Esophagus squamous epithelium (tissue), 5 donors: ENCODE data around the gene JARID2. TPM values are rescaled to one million over a fixed set of nuclear protein-coding genes. Genes with fewer than 3 reads are reported as not detected.

Experiments
- DNase-seq: peaks from one replicate; lab custom pipeline; 2025; lab: John Stamatoyannopoulos, UW
- H3K27ac ChIP-seq, 4 donors: fragments of 200-600 bp; sonication (generic); one replicate each; pipeline ENCODE4 v1.5.1; 2016 to 2019; ENCODE audit warnings: mild to moderate bottlenecking in 1 of 4
- H3K27me3 ChIP-seq, 4 donors: fragments of 200-600 bp; sonication (generic); 1 replicate in 3 of 4; 2 replicates in 1 of 4; pipeline versions ENCODE4 v1.5.1 to v1.6.0; 2017 to 2021; ENCODE audit warnings: antibody characterized with exemption in 1 of 4
- H3K36me3 ChIP-seq, 3 donors: fragments of 200-600 bp; sonication (generic); one replicate each; pipeline ENCODE4 v1.5.1; 2016 to 2019
- H3K4me1 ChIP-seq, 3 donors: fragments of 200-600 bp; sonication (generic); one replicate each; pipeline ENCODE4 v1.5.1; 2017 to 2019
- H3K4me3 ChIP-seq, 4 donors: fragments of 200-600 bp; sonication (generic); 1 replicate in 3 of 4; 2 replicates in 1 of 4; pipeline ENCODE4 v1.5.1; 2016 to 2019; ENCODE audit warnings: mild to moderate bottlenecking in 2 of 4, moderate library complexity in 1 of 4
- H3K9me3 ChIP-seq, 3 donors: fragments of 200-600 bp; sonication (generic); one replicate each; pipeline ENCODE4 v1.5.1; 2016 to 2019
- POLR2A ChIP-seq, 4 donors: fragments of 450-650 bp; IDR thresholded peaks; one replicate each; pipeline ENCODE4 v1.6.1; 2017; ENCODE audit warnings: antibody characterized with exemption in 4 of 4, mild to moderate bottlenecking in 4 of 4, moderate library complexity in 3 of 4
- whole genome bisulfite sequencing, 2 donors: methylation state at CpG; one replicate each; pipeline ENCODE4 v1.1.5; 2018; 5-methylcytosine and 5-hydroxymethylcytosine counted together
- intact Hi-C: fragments of 100-400 bp; cut with DNase I; formaldehyde crosslinking; loops from one replicate; pipeline ENCODE4 v1.15.0; 2022
- total RNA-seq, 4 donors: library from RNA; depleted of rRNA; stranded (reverse); fragments of >200 nt; gene quantifications; one replicate each; pipeline ENCODE4 v1.1.0, GENCODE V29; 2016
- TF ChIP-seq, protein P1 (sequence below), 6 experiments: fragments of 450-650 bp in 4 of 6; fragments of 200-600 bp in 2 of 6; sonication (generic) in 2 of 6; IDR thresholded peaks; one replicate each; pipeline ENCODE4 v1.5.1; 2016 to 2019; ENCODE audit warnings: antibody characterized with exemption in 6 of 6, mild to moderate bottlenecking in 4 of 6, moderate library complexity in 4 of 6
- donor health status: DM: yes; HTN: yes; CAD: no.

Gene JARID2
- total RNA-seq, 4 donors from 2014 or later, result 13.3 to 19.6 (median 16.3) TPM

DNA sequence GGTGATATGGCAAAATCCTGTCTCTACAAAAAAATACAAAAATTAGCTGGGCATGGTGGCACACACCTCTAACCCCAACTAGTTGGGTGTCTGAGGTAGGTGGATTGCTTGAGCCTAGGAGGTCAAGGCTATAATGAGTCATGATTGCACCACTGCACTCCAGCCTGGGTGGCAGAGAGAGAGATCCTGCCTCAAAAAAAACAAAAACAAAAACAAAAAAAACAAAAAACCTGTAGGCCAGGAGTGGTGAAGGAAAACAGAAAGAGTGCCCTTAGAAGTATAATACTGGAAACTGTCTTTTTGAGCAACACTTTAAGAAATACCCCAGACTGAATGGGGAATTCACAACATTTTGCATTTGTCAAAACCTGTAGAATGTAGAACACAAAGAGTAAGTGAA, 85.3 kb downstream of the JARID2 start:
- Histone ChIP-seq H3K27me3 (no peaks in the 10 kb centered on the region), H3K27ac (no peak overlapping the region), H3K4me1 (peaks cover 6 to 65% (median 30%) of the 10 kb centered on the region in 3 donors), H3K4me3 (no peak overlapping the region), H3K36me3 (no peaks in the 10 kb centered on the region), H3K9me3 (no peaks in the 10 kb centered on the region)
- TF ChIP-seq, protein P1, sequence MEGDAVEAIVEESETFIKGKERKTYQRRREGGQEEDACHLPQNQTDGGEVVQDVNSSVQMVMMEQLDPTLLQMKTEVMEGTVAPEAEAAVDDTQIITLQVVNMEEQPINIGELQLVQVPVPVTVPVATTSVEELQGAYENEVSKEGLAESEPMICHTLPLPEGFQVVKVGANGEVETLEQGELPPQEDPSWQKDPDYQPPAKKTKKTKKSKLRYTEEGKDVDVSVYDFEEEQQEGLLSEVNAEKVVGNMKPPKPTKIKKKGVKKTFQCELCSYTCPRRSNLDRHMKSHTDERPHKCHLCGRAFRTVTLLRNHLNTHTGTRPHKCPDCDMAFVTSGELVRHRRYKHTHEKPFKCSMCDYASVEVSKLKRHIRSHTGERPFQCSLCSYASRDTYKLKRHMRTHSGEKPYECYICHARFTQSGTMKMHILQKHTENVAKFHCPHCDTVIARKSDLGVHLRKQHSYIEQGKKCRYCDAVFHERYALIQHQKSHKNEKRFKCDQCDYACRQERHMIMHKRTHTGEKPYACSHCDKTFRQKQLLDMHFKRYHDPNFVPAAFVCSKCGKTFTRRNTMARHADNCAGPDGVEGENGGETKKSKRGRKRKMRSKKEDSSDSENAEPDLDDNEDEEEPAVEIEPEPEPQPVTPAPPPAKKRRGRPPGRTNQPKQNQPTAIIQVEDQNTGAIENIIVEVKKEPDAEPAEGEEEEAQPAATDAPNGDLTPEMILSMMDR (IDR thresholded peaks at IDR 0.05), result no peak
- no peak for TF ChIP-seq POLR2A (IDR thresholded peaks at IDR 0.05)
- no peak for DNase-seq
- intact Hi-C loops, result no loop called here

DNA sequence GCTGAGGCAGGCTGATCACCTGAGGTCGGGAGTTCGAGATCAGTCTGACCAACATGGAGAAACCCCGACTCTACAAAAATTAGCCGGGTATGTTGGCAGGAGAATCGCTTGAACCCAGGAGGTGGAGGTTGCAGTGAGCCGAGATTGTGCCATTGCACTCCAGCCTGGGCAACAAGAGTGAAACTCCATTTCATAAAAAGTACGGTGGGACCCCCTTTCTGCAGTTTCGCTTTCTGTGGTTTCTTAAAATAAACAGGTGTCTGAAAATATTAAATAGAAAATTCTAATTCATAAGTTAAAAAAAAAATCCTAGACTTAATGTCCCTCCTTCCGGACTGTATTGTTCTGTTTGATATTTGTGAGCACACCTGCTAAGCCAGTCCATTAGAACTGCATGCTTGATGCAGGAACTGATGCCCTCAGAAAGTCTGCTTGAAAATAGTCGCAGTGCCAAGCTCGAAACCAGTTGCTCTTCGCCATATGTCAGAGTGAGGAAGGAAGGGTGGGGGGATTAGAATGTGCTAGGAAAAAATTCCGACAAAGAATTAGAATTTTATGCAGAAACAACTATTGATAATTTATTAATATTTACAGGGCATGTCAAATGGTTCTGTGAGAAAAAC, 85.9 kb downstream of the JARID2 start:
- Histone ChIP-seq H3K4me3 (no peak overlapping the region), H3K27ac (no peak overlapping the region), H3K9me3 (no peaks in the 10 kb centered on the region), H3K27me3 (no peaks in the 10 kb centered on the region), H3K36me3 (no peaks in the 10 kb centered on the region), H3K4me1 (peaks cover 6 to 59% (median 30%) of the 10 kb centered on the region in 3 donors)
- intact Hi-C loops, result no loop called here
- TF ChIP-seq POLR2A (IDR thresholded peaks at IDR 0.05), result no peak
- TF ChIP-seq, protein P1 (IDR thresholded peaks at IDR 0.05), result no peak
- DNase-seq, result no peak
- 79 to 80% methylated on average over 13 of the region's 13 CpGs for WGBS, 2 donors

DNA sequence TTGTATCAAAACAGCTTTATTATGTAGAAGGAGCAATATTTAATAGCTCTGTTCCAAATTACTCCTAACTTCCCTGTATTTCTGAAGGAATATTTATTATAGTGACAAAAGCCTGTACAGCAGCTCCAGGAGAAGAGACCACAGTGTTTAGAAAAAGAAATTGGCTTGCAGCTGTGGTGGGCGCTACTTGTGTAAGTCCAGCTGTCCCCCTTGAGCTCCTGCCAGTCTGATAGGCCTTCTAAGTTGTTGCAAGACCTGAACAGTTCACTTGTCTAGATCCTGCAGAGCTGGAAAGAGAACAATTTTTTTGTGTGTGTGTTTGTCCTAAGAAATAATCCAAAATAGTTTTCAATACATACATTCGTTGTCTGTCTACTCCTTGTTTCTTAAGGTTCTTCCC, 86.6 kb downstream of the JARID2 start:
- Histone ChIP-seq H3K36me3 (no peaks in the 10 kb centered on the region), H3K4me1 (peaks cover 6 to 55% (median 30%) of the 10 kb centered on the region in 3 donors), H3K27me3 (no peaks in the 10 kb centered on the region), H3K27ac (no peak overlapping the region), H3K4me3 (no peak overlapping the region), H3K9me3 (no peaks in the 10 kb centered on the region)
- WGBS, 2 donors, result 74 to 100% methylated on average over 2 of the region's 2 CpGs
- TF ChIP-seq POLR2A (IDR thresholded peaks at IDR 0.05), result no peak
- TF ChIP-seq, protein P1 (IDR thresholded peaks at IDR 0.05), result no peak
- intact Hi-C loops, result no loop called here
- DNase-seq, result no peak

DNA sequence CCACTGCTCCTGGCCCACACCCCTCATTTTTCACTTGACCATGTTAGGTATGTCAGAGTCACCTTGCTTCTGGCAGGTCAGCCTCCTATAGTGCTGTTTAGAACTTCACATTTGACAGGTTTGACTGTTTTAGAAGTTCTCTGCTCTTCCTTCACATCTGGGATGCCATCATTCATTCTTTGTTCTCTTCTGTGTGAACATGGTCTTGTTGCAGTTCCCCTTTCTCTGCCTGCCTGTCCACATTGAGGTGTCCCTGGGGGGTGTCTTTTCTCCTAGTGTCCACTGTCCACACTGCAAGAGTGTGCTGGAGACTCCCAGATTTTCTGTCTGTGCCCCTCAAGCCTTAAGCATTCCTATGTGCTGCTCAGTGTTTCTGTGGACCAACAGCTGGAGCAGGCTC, 89.5 kb downstream of the JARID2 start:
- Histone ChIP-seq H3K27ac (no peak overlapping the region), H3K9me3 (no peaks in the 10 kb centered on the region), H3K4me3 (no peak overlapping the region), H3K27me3 (no peaks in the 10 kb centered on the region), H3K4me1 (peaks cover 7 to 55% (median 15%) of the 10 kb centered on the region in 3 donors), H3K36me3 (no peaks in the 10 kb centered on the region)
- no peak for DNase-seq
- TF ChIP-seq POLR2A (IDR thresholded peaks at IDR 0.05), result no peak
- intact Hi-C loops, result no loop called here

DNA sequence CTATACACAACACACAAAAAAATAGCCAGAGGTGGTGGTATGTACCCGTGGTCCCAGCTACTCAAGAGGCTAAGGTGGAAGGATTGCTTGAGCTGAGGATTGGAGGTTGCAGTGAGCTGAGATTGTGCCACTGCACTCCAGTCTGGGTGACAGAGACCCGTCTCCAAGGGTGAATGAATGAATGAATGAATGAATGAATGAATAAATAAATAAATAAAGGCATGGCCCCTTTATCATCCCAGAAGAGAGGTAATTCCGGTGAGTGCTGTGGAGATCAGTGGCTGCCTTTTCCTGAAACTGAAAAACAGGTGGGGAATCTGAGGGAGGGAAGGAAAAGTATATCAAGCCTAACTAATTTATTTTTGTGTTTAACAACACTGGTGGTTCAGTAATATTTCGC, 90.0 kb downstream of the JARID2 start:
- H3K27ac ChIP-seq, result no peak overlapping the region
- H3K36me3 ChIP-seq, result no peaks in the 10 kb centered on the region
- intact Hi-C loops, result no loop called here
- no peaks in the 10 kb centered on the region for H3K9me3 ChIP-seq
- peaks cover 8 to 55% (median 15%) of the 10 kb centered on the region in 3 donors for H3K4me1 ChIP-seq
- WGBS, 2 donors, result 90 to 94% methylated on average over 4 of the region's 4 CpGs
- no peak for DNase-seq
- no peak overlapping the region for H3K4me3 ChIP-seq
- TF ChIP-seq, protein P1 (IDR thresholded peaks at IDR 0.05), result no peak
- no peak for TF ChIP-seq POLR2A (IDR thresholded peaks at IDR 0.05)
- no peaks in the 10 kb centered on the region for H3K27me3 ChIP-seq
